HepG2 (cell line): Measurements from ENCODE around the gene C16orf54. TPM values are rescaled to one million over a fixed set of nuclear protein-coding genes. Genes with fewer than 3 reads are reported as not detected.
A peak's percentile ranks its signal among the peaks of the same experiment; 100 is the strongest.

ENCODE experiments used
- ATF7-NPFF ChIP-seq: sonication (generic); formaldehyde crosslinking; IDR thresholded peaks from 2 replicates; pipeline ENCODE4 v1.8.1; 2023; ENCODE audit warnings: mild to moderate bottlenecking, low read depth, missing genetic modification reagents, moderate library complexity
- CTCF ChIP-seq: sonication (generic); formaldehyde crosslinking; IDR thresholded peaks from 2 replicates; pipeline ENCODE4 v1.5.0; 2020; ENCODE audit warnings: mild to moderate bottlenecking, missing genetic modification reagents, moderate library complexity
- DNMT1 ChIP-seq: sonication (generic); formaldehyde crosslinking; IDR thresholded peaks from 2 replicates; pipeline ENCODE4 v1.5.1; 2020; ENCODE audit warnings: mild to moderate bottlenecking, missing genetic modification reagents
- MTF1 ChIP-seq: sonication (generic); formaldehyde crosslinking; IDR thresholded peaks from 2 replicates; pipeline ENCODE4 v1.5.0; 2020; ENCODE audit warnings: missing genetic modification reagents
- NR0B2 ChIP-seq: sonication (generic); formaldehyde crosslinking; IDR thresholded peaks from 2 replicates; pipeline ENCODE4 v1.4.0; 2020; ENCODE audit warnings: mild to moderate bottlenecking, missing genetic modification reagents
- POGZ ChIP-seq: sonication (generic); formaldehyde crosslinking; IDR thresholded peaks from 2 replicates; pipeline ENCODE4 v1.4.0; 2020; ENCODE audit warnings: mild to moderate bottlenecking, missing genetic modification reagents
- SP1 ChIP-seq, 2 experiments: fragments of 450-650 bp in 1 of 2; sonication (generic) in 1 of 2; formaldehyde crosslinking in 1 of 2; IDR thresholded peaks; 2 replicates each; pipeline versions ENCODE4 v1.4.0 to v1.6.1; 2016 to 2020; ENCODE audit warnings: missing genetic modification reagents in 1 of 2
- ZBTB33 ChIP-seq: sonication (generic); formaldehyde crosslinking; IDR thresholded peaks from 2 replicates; pipeline ENCODE4 v1.4.0; 2020; ENCODE audit warnings: missing genetic modification reagents
- ZBTB34 ChIP-seq: sonication (generic); formaldehyde crosslinking; IDR thresholded peaks from 2 replicates; pipeline ENCODE4 v1.8.0; 2022; ENCODE audit warnings: mild to moderate bottlenecking, missing genetic modification reagents
- ZBTB38 ChIP-seq: sonication (generic); formaldehyde crosslinking; IDR thresholded peaks from 2 replicates; pipeline ENCODE4 v1.5.1; 2020; ENCODE audit warnings: mild to moderate bottlenecking, missing genetic modification reagents
- ZNF143 ChIP-seq: sonication (generic); formaldehyde crosslinking; IDR thresholded peaks from 2 replicates; pipeline ENCODE4 v1.4.0; 2020; ENCODE audit warnings: missing genetic modification reagents
- ZNF251 ChIP-seq: sonication (generic); formaldehyde crosslinking; IDR thresholded peaks from 2 replicates; pipeline ENCODE4 v1.9.0; 2021; ENCODE audit warnings: mild to moderate bottlenecking, missing genetic modification reagents
- ZNF263 ChIP-seq: sonication (generic); formaldehyde crosslinking; IDR thresholded peaks from 2 replicates; pipeline ENCODE4 v1.4.0; 2020; ENCODE audit warnings: missing genetic modification reagents
- ZNF547 ChIP-seq: sonication (generic); formaldehyde crosslinking; IDR thresholded peaks from 2 replicates; pipeline ENCODE4 v1.5.1; 2020; ENCODE audit warnings: mild to moderate bottlenecking, missing genetic modification reagents
- ZNF607 ChIP-seq: sonication (generic); formaldehyde crosslinking; IDR thresholded peaks from 2 replicates; pipeline ENCODE4 v1.5.1; 2020; ENCODE audit warnings: missing genetic modification reagents, mild to moderate bottlenecking, borderline replicate concordance
- ZNF800 ChIP-seq: sonication (generic); formaldehyde crosslinking; IDR thresholded peaks from 2 replicates; pipeline ENCODE4 v1.4.0; 2020; ENCODE audit warnings: missing genetic modification reagents
- ZNF850 ChIP-seq: sonication (generic); formaldehyde crosslinking; conservative IDR thresholded peaks from 2 replicates; pipeline ENCODE4 v1.9.0; 2021; ENCODE audit warnings: mild to moderate bottlenecking, missing genetic modification reagents
- ZSCAN9 ChIP-seq: IDR thresholded peaks from 2 replicates; pipeline ENCODE4 v1.6.1; 2016; ENCODE audit warnings: borderline replicate concordance
- polyA plus RNA-seq, 8 experiments: library from polyadenylated mRNA; depleted of rRNA in 3 of 8; stranded (reverse) in 7 of 8; unstranded in 1 of 8; fragments of >200 nt; fragmentation: Illumina TruSeq in 4 of 8; extraction: Trizol in 4 of 8; gene quantifications; 2 replicates each; pipeline versions ENCODE4 v1.2.1 to v1.2.3, GENCODE V29; 2011 to 2016; ENCODE audit warnings: low read depth in 4 of 8, missing spikeins in 1 of 8, mixed read lengths in 1 of 8; ENCODE audit not compliant: insufficient read depth in 1 of 8
- total RNA-seq, 5 experiments: library from RNA; depleted of rRNA; stranded (reverse); fragments of >200 nt; fragmentation: Illumina TruSeq; extraction: Trizol; gene quantifications; 2 replicates each; pipeline ENCODE4 v1.2.3, GENCODE V29; 2016; ENCODE audit warnings: low read depth in 1 of 5

C16orf54 gene
- total and polyA plus RNA-seq, 2 of the 13 experiments (the other 11 are each of a cell fraction or from before 2014, with no cell fraction given) = not detected

DNA sequence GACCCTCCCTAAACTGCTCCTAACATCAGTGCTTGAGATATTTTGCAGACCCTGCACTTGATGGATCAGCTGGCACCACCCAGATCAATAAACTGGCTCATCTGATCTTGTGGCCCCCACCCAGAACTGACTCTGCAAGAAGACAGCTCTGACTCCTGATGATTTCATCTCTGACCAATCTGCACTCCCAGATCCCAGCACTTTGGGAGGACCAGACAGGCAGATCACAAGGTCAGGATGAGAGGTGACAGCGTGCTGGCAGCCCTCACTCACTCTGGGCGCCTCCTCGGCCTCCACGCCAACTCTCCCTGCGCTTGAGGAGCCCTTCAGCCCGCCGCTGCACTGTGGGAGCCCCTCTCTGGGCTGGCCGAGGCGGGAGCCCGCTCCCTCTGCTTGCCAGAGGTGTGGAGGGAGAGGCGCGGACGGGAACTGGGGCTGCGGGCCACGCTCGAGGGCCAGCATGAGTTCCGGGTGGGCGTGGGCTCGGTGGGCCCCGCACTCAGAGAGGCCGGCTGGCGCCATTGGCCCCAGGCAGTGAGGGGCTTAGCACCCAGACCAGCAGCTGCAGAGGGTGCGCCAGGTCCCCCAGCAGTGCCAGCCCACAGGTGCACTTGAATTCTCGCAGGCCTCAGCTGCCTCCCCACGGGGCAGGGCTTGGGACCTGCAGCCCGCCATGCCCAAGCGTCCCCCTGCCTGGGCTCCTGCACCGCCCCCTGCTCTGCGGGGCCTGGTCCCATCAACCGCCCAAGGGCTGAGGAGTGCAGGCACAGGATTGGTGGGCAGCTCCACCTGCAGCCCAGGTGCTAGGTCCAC lies 2.4 kb upstream of the C16orf54 start (continued):
- TF ChIP-seq ZBTB34 (CRISPR knock-in tag) = no peak
- TF ChIP-seq CTCF = no peak
- peak; percentile 61; the same call in 1 of the 2 replicates for TF ChIP-seq NR0B2 (CRISPR knock-in tag)
- 0 out of 2 replicates have a peak, but pooled peaks have one; percentile 14 for TF ChIP-seq ZNF263 (CRISPR knock-in tag)
- TF ChIP-seq ZBTB38 (CRISPR knock-in tag) = 0 out of 2 replicates have a peak, but pooled peaks have one; percentile 29
- no peak for TF ChIP-seq ZNF547 (CRISPR knock-in tag)
- peak; percentile 100 for TF ChIP-seq ZNF850
- no peak for TF ChIP-seq ZNF607 (CRISPR knock-in tag)
- no peak for TF ChIP-seq ZNF251 (CRISPR knock-in tag)
- TF ChIP-seq ZNF800 = no peak
- TF ChIP-seq MTF1 (CRISPR knock-in tag) = no peak
- no peak for TF ChIP-seq SP1 (IDR thresholded peaks at IDR 0.05)
- TF ChIP-seq SP1 (CRISPR knock-in tag; IDR thresholded peaks at IDR 0.05) = no peak
- no peak for TF ChIP-seq ZNF143
- TF ChIP-seq POGZ (CRISPR knock-in tag) = 0 out of 2 replicates have a peak, but pooled peaks have one; percentile 33
- TF ChIP-seq DNMT1 (CRISPR knock-in tag) = 0 out of 2 replicates have a peak, but pooled peaks have one; percentile 49
- TF ChIP-seq ZSCAN9 (CRISPR knock-in tag) = no peak
- TF ChIP-seq ATF7-NPFF = no peak
- 0 out of 2 replicates have a peak, but pooled peaks have one; percentile 23 for TF ChIP-seq ZBTB33 (CRISPR knock-in tag)
- TF ChIP-seq, all 625 proteins: peak for 9
